ENCODE measurements around the gene TRIM61.
"Not testable (repeated sequence)": the region's sequence is repeated elsewhere in the genome, so short reads cannot be mapped to it uniquely, and the experiment has no call there.

Gene TRIM61

GRCh38 chr4:164931551-164932324 lies 45.7 kb downstream of the TRIM61 start:
- TF ChIP-seq CTCF (IDR thresholded peaks at IDR 0.05; ENCODE audit: control extremely low read depth, extremely low read depth, low read depth, missing control alignments): no peak
- DNase-seq (ENCODE audit: extremely low spot score): no peak
- ChIA-PET CTCF (interaction anchor here (1.1 to 1.8 kb wide), 9 partner anchors 8 to 151 kb away, joined by 3 to 8 read pairs (median 3); no protein-coding TSS in a partner anchor), POLR2A (no interaction called here)

GRCh38 chr4:164930647-164931046 lies 46.8 kb downstream of the TRIM61 start:
- TF ChIP-seq CTCF (IDR thresholded peaks at IDR 0.05; ENCODE audit: control extremely low read depth, extremely low read depth, low read depth, missing control alignments): no peak
- no peak for DNase-seq (ENCODE audit: extremely low spot score)
- POLR2A ChIA-PET: no interaction called here
- CTCF ChIA-PET: interaction anchor here (1.1 to 1.8 kb wide), 7 partner anchors 9 to 200 kb away, joined by 3 to 8 read pairs (median 4); no protein-coding TSS in a partner anchor

- POLR2A ChIA-PET; DNase-seq (ENCODE audit: extremely low spot score): not testable (repeated sequence)
- CTCF ChIA-PET: interaction anchor here (3.4 kb wide), 1 partner anchor 9 kb away, joined by 11 read pairs; no protein-coding TSS in a partner anchor
Observed at GRCh38 chr4:164927101-164927500, 50.4 kb downstream of the TRIM61 start.

GRCh38 chr4:164926301-164926700 lies 51.2 kb downstream of the TRIM61 start:
- POLR2A ChIA-PET: no interaction called here
- no peak for DNase-seq (ENCODE audit: extremely low spot score)
- CTCF ChIA-PET: interaction anchor here (3.4 kb wide), 1 partner anchor 10 kb away, joined by 11 read pairs; no protein-coding TSS in a partner anchor
- no peak for TF ChIP-seq CTCF (IDR thresholded peaks at IDR 0.05; ENCODE audit: control extremely low read depth, extremely low read depth, low read depth, missing control alignments)

- no peak for DNase-seq (ENCODE audit: extremely low spot score)
- ChIA-PET CTCF (interaction anchor here (1.6 to 3.4 kb wide), 2 partner anchors 11 to 25 kb away, joined by 3 to 11 read pairs; no protein-coding TSS in a partner anchor), POLR2A (no interaction called here)
- no peak for TF ChIP-seq CTCF (IDR thresholded peaks at IDR 0.05; ENCODE audit: control extremely low read depth, extremely low read depth, low read depth, missing control alignments)
Observed at GRCh38 chr4:164924670-164925238, 52.7 kb downstream of the TRIM61 start.

- ChIA-PET POLR2A (no interaction called here), CTCF (interaction anchor here (1.0 to 2.0 kb wide), 2 partner anchors 17 to 52 kb away, joined by 3 to 6 read pairs; no protein-coding TSS in a partner anchor)
- no peak for TF ChIP-seq CTCF (IDR thresholded peaks at IDR 0.05; ENCODE audit: control extremely low read depth, extremely low read depth, low read depth, missing control alignments)
- no peak for DNase-seq (ENCODE audit: extremely low spot score)
Observed at GRCh38 chr4:164918956-164919355, 58.5 kb downstream of the TRIM61 start.
